ENCODE results near the gene MST1R.

Gene MST1R

DNA sequence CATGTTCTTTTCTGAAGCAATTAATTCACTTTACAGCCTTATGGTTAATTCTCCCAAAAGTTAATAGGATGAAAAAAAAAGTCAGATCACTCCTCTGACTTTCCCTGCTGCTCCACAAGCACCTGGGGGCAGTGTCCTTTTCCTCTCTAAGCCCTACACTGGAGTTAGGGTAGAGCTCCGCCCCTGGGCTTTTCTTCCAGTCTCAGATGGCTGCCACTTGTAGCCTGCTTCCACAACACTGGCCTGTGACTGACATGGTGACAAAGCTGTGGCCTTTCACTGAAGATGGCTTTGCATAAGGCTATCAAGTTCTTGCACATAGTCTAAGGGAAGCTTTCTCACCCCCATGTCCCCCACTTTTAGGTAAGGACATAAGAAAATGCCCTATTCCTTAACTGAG lies 27.2 kb upstream of the MST1R start:
- ATAC-seq (ENCODE audit: insufficient read depth, low read depth) (no peak), DNase-seq (no peak)
- no peak for TF ChIP-seq EZH2 (IDR thresholded peaks at IDR 0.05; ENCODE audit: borderline replicate concordance, low read depth, low read length, severe bottlenecking)
- TF ChIP-seq, protein P1, sequence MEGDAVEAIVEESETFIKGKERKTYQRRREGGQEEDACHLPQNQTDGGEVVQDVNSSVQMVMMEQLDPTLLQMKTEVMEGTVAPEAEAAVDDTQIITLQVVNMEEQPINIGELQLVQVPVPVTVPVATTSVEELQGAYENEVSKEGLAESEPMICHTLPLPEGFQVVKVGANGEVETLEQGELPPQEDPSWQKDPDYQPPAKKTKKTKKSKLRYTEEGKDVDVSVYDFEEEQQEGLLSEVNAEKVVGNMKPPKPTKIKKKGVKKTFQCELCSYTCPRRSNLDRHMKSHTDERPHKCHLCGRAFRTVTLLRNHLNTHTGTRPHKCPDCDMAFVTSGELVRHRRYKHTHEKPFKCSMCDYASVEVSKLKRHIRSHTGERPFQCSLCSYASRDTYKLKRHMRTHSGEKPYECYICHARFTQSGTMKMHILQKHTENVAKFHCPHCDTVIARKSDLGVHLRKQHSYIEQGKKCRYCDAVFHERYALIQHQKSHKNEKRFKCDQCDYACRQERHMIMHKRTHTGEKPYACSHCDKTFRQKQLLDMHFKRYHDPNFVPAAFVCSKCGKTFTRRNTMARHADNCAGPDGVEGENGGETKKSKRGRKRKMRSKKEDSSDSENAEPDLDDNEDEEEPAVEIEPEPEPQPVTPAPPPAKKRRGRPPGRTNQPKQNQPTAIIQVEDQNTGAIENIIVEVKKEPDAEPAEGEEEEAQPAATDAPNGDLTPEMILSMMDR (IDR thresholded peaks at IDR 0.05; ENCODE audit: borderline replicate concordance, extremely low read depth, low read length, poor library complexity, severe bottlenecking), result no peak
- H3K36me3 ChIP-seq (ENCODE audit: insufficient read depth, low read length), result no peaks in the 10 kb centered on the region; the same call in 1 of the 2 replicates
- no peaks in the 10 kb centered on the region for H3K9me3 ChIP-seq (ENCODE audit: insufficient read depth, low read length, severe bottlenecking)
- no peak overlapping the region for H3K9ac ChIP-seq (ENCODE audit: low read depth, low read length)
- H3K79me2 ChIP-seq (ENCODE audit: insufficient read depth, low read length), result peaks cover 18% of the 10 kb centered on the region
- H3K27ac ChIP-seq (ENCODE audit: low read length), result no peak overlapping the region
- H4K20me1 ChIP-seq (ENCODE audit: insufficient read depth, low read length), result no peaks in the 10 kb centered on the region
- peaks cover 24% of the 10 kb centered on the region for H3K4me1 ChIP-seq (ENCODE audit: insufficient read depth, low read length)
- no peaks in the 10 kb centered on the region for H3K27me3 ChIP-seq (ENCODE audit: insufficient read depth, low read length, poor library complexity)
- H2AFZ ChIP-seq (ENCODE audit: low read depth, low read length), result 0 out of 2 replicates have a peak overlapping the region, but pooled peaks have one; percentile 95
- H3K4me2 ChIP-seq (ENCODE audit: insufficient read depth, low read length), result no peak overlapping the region
- no peak overlapping the region for H3K4me3 ChIP-seq (ENCODE audit: low read depth in 1 of 2, low read length in 2 of 2)

DNA sequence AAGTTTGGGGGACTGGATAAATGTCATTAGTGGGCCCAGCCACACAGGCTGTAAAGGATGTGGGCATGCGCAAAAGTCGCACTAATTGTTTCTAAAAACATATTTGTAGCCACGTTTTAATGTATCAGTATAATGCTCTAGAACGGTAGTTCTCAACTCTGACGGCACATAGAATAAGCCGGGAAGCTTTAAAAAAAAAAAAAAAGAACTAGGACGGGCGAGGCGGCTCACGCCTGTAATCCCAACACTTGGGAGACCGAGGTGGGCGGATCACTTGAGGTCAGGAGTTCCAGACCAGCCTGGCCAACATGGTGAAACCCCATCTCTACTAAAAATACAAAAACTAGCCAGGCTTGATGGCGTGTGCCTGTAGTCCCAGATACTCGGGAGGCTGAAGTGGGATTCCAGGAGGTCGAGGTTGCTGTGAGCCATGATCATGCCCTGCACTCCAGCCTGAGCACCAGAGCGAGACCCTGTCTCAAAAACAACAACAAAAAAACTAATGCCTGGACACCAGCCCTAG lies 26.6 kb upstream of the MST1R start:
- Histone ChIP-seq H3K9me3 (ENCODE audit: insufficient read depth, low read length, severe bottlenecking) (no peaks in the 10 kb centered on the region), H3K4me2 (ENCODE audit: insufficient read depth, low read length) (peak overlapping the region; percentile 65), H3K4me3 (ENCODE audit: low read depth in 1 of 2, low read length in 2 of 2) (peak overlapping the region; percentile 44 to 63), H3K27me3 (ENCODE audit: insufficient read depth, low read length, poor library complexity) (no peaks in the 10 kb centered on the region), H3K79me2 (ENCODE audit: insufficient read depth, low read length) (peaks cover 18% of the 10 kb centered on the region), H3K9ac (ENCODE audit: low read depth, low read length) (peak overlapping the region; percentile 73), H3K36me3 (ENCODE audit: insufficient read depth, low read length) (no peaks in the 10 kb centered on the region; the same call in 1 of the 2 replicates), H3K27ac (ENCODE audit: low read length) (peak overlapping the region; percentile 61), H3K4me1 (ENCODE audit: insufficient read depth, low read length) (peaks cover 24% of the 10 kb centered on the region), H4K20me1 (ENCODE audit: insufficient read depth, low read length) (no peaks in the 10 kb centered on the region), H2AFZ (ENCODE audit: low read depth, low read length) (peak overlapping the region; percentile 95)
- DNase-seq (no peak), ATAC-seq (ENCODE audit: insufficient read depth, low read depth) (no peak)
- TF ChIP-seq, protein P1 (IDR thresholded peaks at IDR 0.05; ENCODE audit: borderline replicate concordance, extremely low read depth, low read length, poor library complexity, severe bottlenecking), result no peak
- no peak for TF ChIP-seq EZH2 (IDR thresholded peaks at IDR 0.05; ENCODE audit: borderline replicate concordance, low read depth, low read length, severe bottlenecking)

DNA sequence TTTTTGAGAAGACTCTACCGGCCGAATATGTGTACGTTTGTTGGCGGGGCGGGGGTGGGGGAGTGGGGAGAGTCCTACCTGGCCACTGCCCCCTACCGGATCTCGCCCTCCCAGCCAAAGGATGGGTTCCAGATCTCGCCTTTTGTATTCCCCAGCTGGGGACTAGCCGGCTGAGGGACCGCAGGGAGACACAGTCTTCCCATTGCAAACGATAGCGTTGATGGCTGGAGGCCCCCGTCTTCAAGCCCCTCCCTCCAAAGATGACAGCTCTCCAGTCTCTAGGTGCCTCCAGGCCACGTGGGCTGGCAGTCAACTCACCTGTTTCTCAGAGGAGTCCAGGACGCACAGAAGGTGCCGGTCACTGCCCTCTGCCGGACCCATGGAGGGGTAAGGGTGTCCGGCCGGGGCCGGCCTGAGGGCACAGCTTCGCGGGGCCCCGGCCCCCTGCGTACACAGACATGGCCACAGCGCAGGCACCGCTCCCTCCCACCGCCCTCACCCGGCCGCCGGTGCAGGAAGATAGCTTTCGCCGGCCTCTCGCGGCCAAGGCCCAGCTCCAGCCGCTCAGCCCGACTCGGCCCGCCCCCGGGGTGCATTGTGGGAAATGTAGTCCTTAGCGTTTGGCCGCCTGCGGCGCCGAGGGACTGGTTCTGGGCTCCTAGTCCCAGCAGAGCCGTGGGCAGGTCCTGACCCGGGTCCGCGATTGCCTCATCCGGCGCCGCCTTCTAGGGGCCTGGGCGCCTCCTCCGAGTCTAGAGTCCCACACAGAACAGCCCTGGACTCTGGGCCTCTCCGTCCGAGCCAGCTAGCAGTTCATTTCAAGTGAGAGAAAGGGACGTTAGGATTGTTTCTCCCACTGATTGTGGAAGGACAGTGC lies 25.9 kb upstream of the MST1R start, which contains the start of gene MON1A:
TSS of gene MON1A (minus strand) at position 521 of the 877 bp plus-strand sequence. CDS start 16,465 bp downstream, outside the sequence.
- DNase-seq (peak; percentile 83), ATAC-seq (ENCODE audit: insufficient read depth, low read depth) (peak; percentile 94)
- Histone ChIP-seq H3K79me2 (ENCODE audit: insufficient read depth, low read length) (peaks cover 18% of the 10 kb centered on the region), H3K27ac (ENCODE audit: low read length) (peak within 1 kb of the TSS; percentile 61), H3K9me3 (ENCODE audit: insufficient read depth, low read length, severe bottlenecking) (no peaks in the 10 kb centered on the region), H3K27me3 (ENCODE audit: insufficient read depth, low read length, poor library complexity) (no peaks in the 10 kb centered on the region), H4K20me1 (ENCODE audit: insufficient read depth, low read length) (no peaks in the 10 kb centered on the region), H2AFZ (ENCODE audit: low read depth, low read length) (peak within 1 kb of the TSS; percentile 95), H3K36me3 (ENCODE audit: insufficient read depth, low read length) (no peaks in the 10 kb centered on the region; the same call in 1 of the 2 replicates), H3K4me2 (ENCODE audit: insufficient read depth, low read length) (peak within 1 kb of the TSS; percentile 65), H3K9ac (ENCODE audit: low read depth, low read length) (peak within 1 kb of the TSS; percentile 73), H3K4me3 (ENCODE audit: low read depth in 1 of 2, low read length in 2 of 2) (peak within 1 kb of the TSS; percentile 44 to 63), H3K4me1 (ENCODE audit: insufficient read depth, low read length) (peaks cover 24% of the 10 kb centered on the region)
- TF ChIP-seq EZH2 (IDR thresholded peaks at IDR 0.05; ENCODE audit: borderline replicate concordance, low read depth, low read length, severe bottlenecking), result no peak
- TF ChIP-seq, protein P1 (IDR thresholded peaks at IDR 0.05; ENCODE audit: borderline replicate concordance, extremely low read depth, low read length, poor library complexity, severe bottlenecking), result peak; percentile 43
